ENCODE results near the gene FHL1. TPM values are rescaled to one million over a fixed set of nuclear protein-coding genes. Genes with fewer than 3 reads are reported as not detected.

The FHL1 gene
- total and polyA plus RNA-seq, 12 donors = 367 to 3,919 (median 2,586) TPM

DNA sequence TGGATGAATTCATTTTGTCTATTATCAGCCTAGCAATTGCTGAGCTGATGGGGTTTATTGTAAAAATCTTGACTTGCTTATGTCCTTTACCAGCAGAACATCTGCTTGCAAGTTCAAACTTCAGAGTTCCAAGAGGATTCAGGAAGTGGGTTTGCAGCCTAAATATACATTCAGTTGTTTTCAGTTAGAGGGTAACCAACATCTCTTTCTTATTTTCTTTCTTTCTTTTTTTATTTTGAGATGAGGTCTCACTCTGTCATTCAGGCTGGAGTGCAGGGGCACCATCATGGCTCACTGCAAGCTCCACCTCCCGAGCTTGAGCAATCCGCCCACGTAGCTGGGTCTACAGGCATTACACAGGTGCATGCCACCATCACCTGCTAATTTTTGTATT lies 31.4 kb upstream of the FHL1 start:
- TF ChIP-seq, protein P1, sequence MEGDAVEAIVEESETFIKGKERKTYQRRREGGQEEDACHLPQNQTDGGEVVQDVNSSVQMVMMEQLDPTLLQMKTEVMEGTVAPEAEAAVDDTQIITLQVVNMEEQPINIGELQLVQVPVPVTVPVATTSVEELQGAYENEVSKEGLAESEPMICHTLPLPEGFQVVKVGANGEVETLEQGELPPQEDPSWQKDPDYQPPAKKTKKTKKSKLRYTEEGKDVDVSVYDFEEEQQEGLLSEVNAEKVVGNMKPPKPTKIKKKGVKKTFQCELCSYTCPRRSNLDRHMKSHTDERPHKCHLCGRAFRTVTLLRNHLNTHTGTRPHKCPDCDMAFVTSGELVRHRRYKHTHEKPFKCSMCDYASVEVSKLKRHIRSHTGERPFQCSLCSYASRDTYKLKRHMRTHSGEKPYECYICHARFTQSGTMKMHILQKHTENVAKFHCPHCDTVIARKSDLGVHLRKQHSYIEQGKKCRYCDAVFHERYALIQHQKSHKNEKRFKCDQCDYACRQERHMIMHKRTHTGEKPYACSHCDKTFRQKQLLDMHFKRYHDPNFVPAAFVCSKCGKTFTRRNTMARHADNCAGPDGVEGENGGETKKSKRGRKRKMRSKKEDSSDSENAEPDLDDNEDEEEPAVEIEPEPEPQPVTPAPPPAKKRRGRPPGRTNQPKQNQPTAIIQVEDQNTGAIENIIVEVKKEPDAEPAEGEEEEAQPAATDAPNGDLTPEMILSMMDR (IDR thresholded peaks at IDR 0.05) = no peak
- ATAC-seq (no peak), DNase-seq (no peak)
- peaks cover 0 to 12% (median 0%) of the 10 kb centered on the region in 11 donors for H3K9me3 ChIP-seq
- no peak overlapping the region for H3K4me3 ChIP-seq
- no peak overlapping the region for H3K27ac ChIP-seq
- WGBS, 2 donors = 81 to 90% methylated on average over 3 of the region's 3 CpGs
- no peaks in the 10 kb centered on the region for H3K36me3 ChIP-seq
- H3K27me3 ChIP-seq = no peaks in the 10 kb centered on the region
- intact Hi-C loops (cut with DNase I) = no loop called here
- no peaks in the 10 kb centered on the region for H3K4me1 ChIP-seq

DNA sequence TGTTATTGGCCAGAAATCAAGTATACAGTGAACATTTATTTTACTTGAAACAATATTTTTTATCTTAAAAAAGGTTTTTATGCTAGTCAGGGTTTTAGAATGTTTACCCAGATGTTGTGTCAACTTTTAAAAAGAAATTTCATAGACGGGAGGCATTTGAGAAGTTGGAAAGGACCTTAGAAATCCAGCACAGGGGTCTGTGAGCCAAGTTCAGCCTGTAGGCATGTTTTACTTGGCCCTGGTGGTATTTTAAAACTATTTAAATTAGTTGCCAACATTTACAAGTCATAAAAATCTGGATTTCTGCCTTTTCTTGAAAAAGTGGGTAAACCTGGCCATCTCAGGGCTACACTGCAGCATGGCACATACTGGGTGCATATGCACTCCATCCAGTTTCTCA lies 25.5 kb upstream of the FHL1 start:
- Histone ChIP-seq H3K9me3 (peaks cover 0 to 12% (median 0%) of the 10 kb centered on the region in 11 donors), H3K27ac (no peak overlapping the region), H3K36me3 (no peaks in the 10 kb centered on the region), H3K4me3 (no peak overlapping the region), H3K4me1 (peaks cover 0 to 8% (median 0%) of the 10 kb centered on the region in 9 donors), H3K27me3 (peaks cover 0 to 5% (median 0%) of the 10 kb centered on the region in 7 donors)
- TF ChIP-seq, protein P1 (IDR thresholded peaks at IDR 0.05) = no peak
- WGBS, 2 donors = 50 to 56% methylated on average over 1 of the region's 1 CpG
- intact Hi-C loops (cut with DNase I) = no loop called here
- ATAC-seq (no peak), DNase-seq (no peak)

DNA sequence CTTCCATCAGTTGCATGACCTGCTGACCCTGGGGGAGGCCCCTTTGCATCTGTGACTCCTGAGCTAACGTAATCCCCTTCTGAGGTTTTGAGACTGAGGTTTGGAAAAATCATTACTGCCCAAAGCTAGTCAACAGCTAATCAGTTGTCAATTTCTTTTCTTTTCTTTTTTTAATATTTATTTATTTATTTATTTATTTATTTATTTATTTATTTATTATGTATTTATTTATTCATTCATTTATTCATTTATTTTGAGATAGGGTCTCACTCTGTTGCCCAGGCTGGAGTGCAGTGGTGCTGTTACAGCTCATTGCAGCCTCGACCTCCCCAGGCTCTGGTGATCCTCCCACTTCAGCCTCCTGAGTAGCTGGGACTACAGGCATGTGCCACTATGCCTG lies 25.1 kb upstream of the FHL1 start:
- ATAC-seq (no peak), DNase-seq (no peak)
- Histone ChIP-seq H3K27ac (no peak overlapping the region), H3K27me3 (peaks cover 0 to 5% (median 0%) of the 10 kb centered on the region in 7 donors), H3K36me3 (no peaks in the 10 kb centered on the region), H3K9me3 (peaks cover 0 to 12% (median 0%) of the 10 kb centered on the region in 11 donors), H3K4me3 (no peak overlapping the region), H3K4me1 (peaks cover 0 to 12% (median 2%) of the 10 kb centered on the region in 9 donors)
- TF ChIP-seq, protein P1 (IDR thresholded peaks at IDR 0.05) = no peak
- intact Hi-C loops (cut with DNase I) = no loop called here
- 81 to 82% methylated on average over 2 of the region's 2 CpGs for WGBS, 2 donors

DNA sequence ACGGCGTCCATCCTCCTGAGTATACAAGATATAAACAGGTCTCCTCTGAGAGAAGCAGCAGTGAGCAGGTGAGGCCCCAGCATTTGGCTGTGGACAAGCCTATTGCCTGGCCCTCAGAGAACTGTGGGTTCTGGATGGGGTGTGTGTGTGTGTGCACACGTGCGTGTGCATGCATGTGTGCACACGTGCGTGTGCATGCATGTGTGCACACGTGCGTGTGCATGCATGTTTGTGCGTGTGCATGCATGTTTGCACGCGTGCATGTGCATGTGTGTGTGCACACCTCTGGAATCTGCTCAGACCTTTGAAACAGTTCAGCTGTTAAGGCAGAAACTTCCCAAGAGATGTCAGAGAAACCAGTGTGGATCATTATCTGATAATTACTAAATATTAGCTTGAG lies 22.2 kb upstream of the FHL1 start:
- Histone ChIP-seq H3K27ac (no peak overlapping the region), H3K4me1 (peaks cover 0 to 19% (median 5%) of the 10 kb centered on the region in 9 donors), H3K27me3 (peaks cover 0 to 5% (median 0%) of the 10 kb centered on the region in 7 donors), H3K36me3 (no peaks in the 10 kb centered on the region), H3K9me3 (peaks cover 0 to 8% (median 0%) of the 10 kb centered on the region in 11 donors), H3K4me3 (no peak overlapping the region)
- WGBS, 2 donors = 93 to 94% methylated on average over 11 of the region's 11 CpGs
- TF ChIP-seq, protein P1 (IDR thresholded peaks at IDR 0.05) = no peak
- intact Hi-C loops (cut with DNase I) = no loop called here
- ATAC-seq = no peak
- no peak for DNase-seq

Measured in heart right ventricle (tissue), 16 donors.